Measurements from ENCODE around the gene MIA2. TPM values are rescaled to one million over a fixed set of nuclear protein-coding genes. Genes with fewer than 3 reads are reported as not detected.
A peak's percentile ranks its signal among the peaks of the same experiment; 100 is the strongest.
"Not testable (repeated sequence)": the region's sequence is repeated elsewhere in the genome, so short reads cannot be mapped to it uniquely, and the experiment has no call there.

MIA2 gene
- total RNA-seq, 1 donor from 2014 or later, result 27.1 TPM

- intact Hi-C loops (cut with micrococcal nuclease), result no loop called here
- ATAC-seq (ENCODE audit: low read depth), result no peak
- H3K36me3 Mint-ChIP-seq (ENCODE audit: low read depth), result no peaks in the 10 kb centered on the region
- H3K27ac Mint-ChIP-seq, result no peak overlapping the region
- DNase-seq, result no peak
- H3K4me1 Mint-ChIP-seq, result no peaks in the 10 kb centered on the region
- H3K27me3 Mint-ChIP-seq, result peaks cover 5% of the 10 kb centered on the region
- H3K9me3 Mint-ChIP-seq, result no peaks in the 10 kb centered on the region
- POLR2A ChIA-PET, result no interaction called here
- H3K4me3 Mint-ChIP-seq, result no peak overlapping the region
- no peak for TF ChIP-seq CTCF (IDR thresholded peaks at IDR 0.05)
- CTCF ChIA-PET, result interaction anchor here (1.1 kb wide), 1 partner anchor 198 kb away, joined by 4 read pairs; no protein-coding TSS in a partner anchor
Measured at GRCh38 chr14:39228509-39229221, 5.0 kb upstream of the MIA2 start.

GRCh38 chr14:39229222-39229543 lies 4.5 kb upstream of the MIA2 start:
- CTCF ChIA-PET, result interaction anchor here (1.1 kb wide), 1 partner anchor 198 kb away, joined by 4 read pairs; no protein-coding TSS in a partner anchor
- TF ChIP-seq CTCF (IDR thresholded peaks at IDR 0.05), result no peak
- ATAC-seq (ENCODE audit: low read depth) (no peak), DNase-seq (no peak)
- H3K36me3 Mint-ChIP-seq (ENCODE audit: low read depth), result no peaks in the 10 kb centered on the region
- intact Hi-C loops (cut with micrococcal nuclease), result no loop called here
- peaks cover 2% of the 10 kb centered on the region for H3K27me3 Mint-ChIP-seq
- no peak overlapping the region for H3K4me3 Mint-ChIP-seq
- H3K4me1 Mint-ChIP-seq, result no peaks in the 10 kb centered on the region
- POLR2A ChIA-PET, result no interaction called here
- no peaks in the 10 kb centered on the region for H3K9me3 Mint-ChIP-seq
- no peak overlapping the region for H3K27ac Mint-ChIP-seq

- no peak for TF ChIP-seq CTCF (IDR thresholded peaks at IDR 0.05)
- H3K36me3 Mint-ChIP-seq (ENCODE audit: low read depth), result no peaks in the 10 kb centered on the region
- no peak for DNase-seq
- H3K27me3 Mint-ChIP-seq, result peaks cover 2% of the 10 kb centered on the region
- ATAC-seq (ENCODE audit: low read depth), result no peak
- intact Hi-C loops (cut with micrococcal nuclease), result loop anchor here (2.0 to 5.0 kb wide), 2 partner anchors 37 to 238 kb away; no protein-coding TSS in a partner anchor
- no peak overlapping the region for H3K27ac Mint-ChIP-seq
- no peaks in the 10 kb centered on the region for H3K4me1 Mint-ChIP-seq
- no peak overlapping the region for H3K4me3 Mint-ChIP-seq
- POLR2A ChIA-PET, result no interaction called here
- H3K9me3 Mint-ChIP-seq, result no peaks in the 10 kb centered on the region
- CTCF ChIA-PET, result interaction anchor here (1.1 kb wide), 1 partner anchor 197 kb away, joined by 4 read pairs; no protein-coding TSS in a partner anchor
Measured at GRCh38 chr14:39229601-39230110, 4.1 kb upstream of the MIA2 start.

GRCh38 chr14:39230416-39231035 lies 3.2 kb upstream of the MIA2 start:
- CTCF ChIA-PET, result interaction anchor here (1.7 to 2.1 kb wide), 2 partner anchors 201 to 241 kb away, joined by 5 read pairs; partner anchors contain the start of gene FBXO33
- POLR2A ChIA-PET, result no interaction called here
- Mint-ChIP-seq H3K4me3 (no peak overlapping the region), H3K9me3 (no peaks in the 10 kb centered on the region), H3K4me1 (no peaks in the 10 kb centered on the region), H3K36me3 (ENCODE audit: low read depth) (no peaks in the 10 kb centered on the region), H3K27me3 (peaks cover 2% of the 10 kb centered on the region), H3K27ac (no peak overlapping the region)
- TF ChIP-seq CTCF (IDR thresholded peaks at IDR 0.05), result no peak
- ATAC-seq (ENCODE audit: low read depth) (no peak), DNase-seq (no peak)
- intact Hi-C loops (cut with micrococcal nuclease), result loop anchor here (1.0 to 5.0 kb wide), 3 partner anchors 36 to 237 kb away; no protein-coding TSS in a partner anchor

- POLR2A ChIA-PET, result interaction anchor here (1.0 to 1.2 kb wide), 2 partner anchors 35 to 200 kb away, joined by 3 to 4 read pairs; partner anchors contain the start of gene FBXO33
- not testable (repeated sequence) for H3K9me3 Mint-ChIP-seq; H3K27ac Mint-ChIP-seq; H3K27me3 Mint-ChIP-seq; DNase-seq; H3K4me1 Mint-ChIP-seq; H3K36me3 Mint-ChIP-seq (ENCODE audit: low read depth); H3K4me3 Mint-ChIP-seq
- CTCF ChIA-PET, result interaction anchor here (0.7 to 2.1 kb wide), 5 partner anchors 86 to 240 kb away, joined by 3 to 5 read pairs (median 3); partner anchors contain the start of gene FBXO33
- peak; percentile 66 for ATAC-seq (ENCODE audit: low read depth)
- intact Hi-C loops (cut with micrococcal nuclease), result loop anchor here (1.0 to 5.0 kb wide), 3 partner anchors 35 to 235 kb away; no protein-coding TSS in a partner anchor
Measured at GRCh38 chr14:39231751-39232553, 1.8 kb upstream of the MIA2 start.

All from activated B cell treated with CpG ODN at 0.5 μM for 24 hours (primary cell).